Fibroblast of lung (primary cell): ENCODE results near the gene DRAP1. TPM values are rescaled to one million over a fixed set of nuclear protein-coding genes. Genes with fewer than 3 reads are reported as not detected.

Source experiments
- DNase-seq, 2 donors: peaks; one replicate each; pipeline versions ENCODE4 v3.0.0 to v3.0.0-alpha.2; 2010; ENCODE audit warnings: low read depth in 2 of 2
- H2AFZ ChIP-seq: 2 replicates; pipeline ENCODE4 v1.5.1; 2012; ENCODE audit warnings: low read length, control low read depth, inconsistent platforms
- H3K27ac ChIP-seq: 2 replicates; pipeline ENCODE4 v1.5.1; 2011; ENCODE audit warnings: low read length, control low read depth; ENCODE audit not compliant: insufficient read depth
- H3K27me3 ChIP-seq: 2 replicates; pipeline ENCODE4 v1.5.1; 2011; ENCODE audit warnings: mild to moderate bottlenecking, low read length; ENCODE audit not compliant: control insufficient read depth, insufficient read depth
- H3K36me3 ChIP-seq: 2 replicates; pipeline ENCODE4 v1.5.1; 2011; ENCODE audit warnings: low read length; ENCODE audit not compliant: control insufficient read depth, insufficient read depth
- H3K4me1 ChIP-seq: 2 replicates; pipeline ENCODE4 v1.5.1; 2011; ENCODE audit warnings: low read length; ENCODE audit not compliant: control insufficient read depth, insufficient read depth; ENCODE audit errors: extremely low read depth
- H3K4me2 ChIP-seq: 2 replicates; pipeline ENCODE4 v1.5.1; 2011; ENCODE audit warnings: low read length, control low read depth; ENCODE audit not compliant: insufficient read depth; ENCODE audit errors: extremely low read depth
- H3K4me3 ChIP-seq, 4 experiments: fragments of 200-600 bp in 1 of 4; sonication (generic) in 1 of 4; replicated peaks in 1 of 4; 2 replicates each; pipeline ENCODE4 v1.5.1; 2011 to 2016; ENCODE audit warnings: low read length in 4 of 4, low read depth in 3 of 4, mild to moderate bottlenecking in 3 of 4, control low read depth in 2 of 4, inconsistent platforms in 1 of 4, mixed read lengths in 1 of 4; ENCODE audit not compliant: insufficient read depth in 1 of 4; ENCODE audit errors: control extremely low read depth in 1 of 4
- H3K79me2 ChIP-seq: 2 replicates; pipeline ENCODE4 v1.5.1; 2012; ENCODE audit warnings: mild to moderate bottlenecking, low read length, inconsistent platforms; ENCODE audit not compliant: control insufficient read depth, insufficient read depth
- H3K9ac ChIP-seq: 2 replicates; pipeline ENCODE4 v1.5.1; 2011; ENCODE audit warnings: mild to moderate bottlenecking, low read length, control low read depth; ENCODE audit not compliant: insufficient read depth
- H3K9me3 ChIP-seq: 2 replicates; pipeline ENCODE4 v1.5.1; 2012; ENCODE audit warnings: low read depth, low read length; ENCODE audit not compliant: control insufficient read depth, insufficient read depth
- H4K20me1 ChIP-seq: 2 replicates; pipeline ENCODE4 v1.5.1; 2011; ENCODE audit warnings: low read length; ENCODE audit not compliant: control insufficient read depth, insufficient read depth; ENCODE audit errors: extremely low read depth
- EZH2 ChIP-seq: IDR thresholded peaks from 2 replicates; pipeline ENCODE4 v1.5.1; 2012; ENCODE audit warnings: low read length, control low read depth, mild to moderate bottlenecking; ENCODE audit errors: missing control alignments
- polyA plus RNA-seq, 2 donors: library from polyadenylated mRNA; depleted of rRNA in 1 of 2; stranded (reverse) in 1 of 2; unstranded in 1 of 2; fragments of >200 nt; gene quantifications; 2 replicates each; pipeline ENCODE4 v1.2.1, GENCODE V29; 2011 to 2012; ENCODE audit warnings: missing spikeins in 1 of 2
- total RNA-seq: library from RNA; depleted of rRNA; stranded (reverse); fragments of >200 nt; gene quantifications from 2 replicates; pipeline ENCODE4 v1.2.1, GENCODE V29; 2014
- TF ChIP-seq, protein P1 (sequence below), 2 donors: IDR thresholded peaks in 1 of 2; conservative IDR thresholded peaks in 1 of 2; 1 replicate in 1 of 2; 2 replicates in 1 of 2; pipeline ENCODE4 v1.5.1; 2011 to 2012; ENCODE audit warnings: low read length in 2 of 2, control low read depth in 1 of 2, inconsistent platforms in 1 of 2, low read depth in 1 of 2, mild to moderate bottlenecking in 1 of 2

DRAP1 gene
- total and polyA plus RNA-seq, 2 donors (not counting 1 experiment from before 2014, with no cell fraction given): 130 to 300 TPM

DNA sequence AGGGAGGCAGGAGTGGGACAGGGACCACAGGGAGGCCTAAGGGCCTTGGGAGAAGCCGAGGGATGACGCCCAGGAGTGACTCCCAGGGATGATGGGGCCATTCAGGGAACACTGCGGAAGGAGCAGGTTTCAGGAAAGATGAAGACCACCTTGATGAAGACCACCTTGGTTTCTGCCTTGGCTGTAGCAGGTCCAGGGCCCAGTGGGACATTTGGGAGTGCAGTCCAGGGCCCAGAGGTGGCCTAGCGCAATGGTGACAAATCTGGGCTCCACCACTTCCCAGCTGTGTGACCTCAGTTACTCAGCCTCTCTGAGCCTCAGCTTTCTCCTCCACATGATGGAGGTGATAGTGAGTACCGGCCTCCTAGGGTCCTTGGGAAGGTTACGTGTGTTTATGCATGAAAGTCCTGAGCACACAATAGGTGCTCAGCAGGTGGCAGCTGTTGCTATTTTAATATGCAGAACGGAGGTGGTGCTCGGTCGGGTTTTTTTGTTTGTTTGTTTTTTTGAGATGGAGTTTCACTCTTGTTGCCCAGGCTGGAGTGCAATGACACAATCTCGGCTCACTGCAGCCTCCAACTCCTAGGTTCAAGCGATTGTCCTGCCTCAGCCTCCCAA lies 26.8 kb downstream of the DRAP1 start:
- Histone ChIP-seq H3K27ac (no peak overlapping the region), H3K4me3 (no peak overlapping the region), H3K4me2 (no peak overlapping the region), H2AFZ (no peak overlapping the region), H3K4me1 (peaks cover 5% of the 10 kb centered on the region), H3K79me2 (no peaks in the 10 kb centered on the region), H3K9me3 (no peaks in the 10 kb centered on the region), H3K36me3 (no peaks in the 10 kb centered on the region), H4K20me1 (no peaks in the 10 kb centered on the region), H3K27me3 (no peaks in the 10 kb centered on the region), H3K9ac (no peak overlapping the region)
- no peak for DNase-seq
- no peak for TF ChIP-seq EZH2
- TF ChIP-seq, protein P1, sequence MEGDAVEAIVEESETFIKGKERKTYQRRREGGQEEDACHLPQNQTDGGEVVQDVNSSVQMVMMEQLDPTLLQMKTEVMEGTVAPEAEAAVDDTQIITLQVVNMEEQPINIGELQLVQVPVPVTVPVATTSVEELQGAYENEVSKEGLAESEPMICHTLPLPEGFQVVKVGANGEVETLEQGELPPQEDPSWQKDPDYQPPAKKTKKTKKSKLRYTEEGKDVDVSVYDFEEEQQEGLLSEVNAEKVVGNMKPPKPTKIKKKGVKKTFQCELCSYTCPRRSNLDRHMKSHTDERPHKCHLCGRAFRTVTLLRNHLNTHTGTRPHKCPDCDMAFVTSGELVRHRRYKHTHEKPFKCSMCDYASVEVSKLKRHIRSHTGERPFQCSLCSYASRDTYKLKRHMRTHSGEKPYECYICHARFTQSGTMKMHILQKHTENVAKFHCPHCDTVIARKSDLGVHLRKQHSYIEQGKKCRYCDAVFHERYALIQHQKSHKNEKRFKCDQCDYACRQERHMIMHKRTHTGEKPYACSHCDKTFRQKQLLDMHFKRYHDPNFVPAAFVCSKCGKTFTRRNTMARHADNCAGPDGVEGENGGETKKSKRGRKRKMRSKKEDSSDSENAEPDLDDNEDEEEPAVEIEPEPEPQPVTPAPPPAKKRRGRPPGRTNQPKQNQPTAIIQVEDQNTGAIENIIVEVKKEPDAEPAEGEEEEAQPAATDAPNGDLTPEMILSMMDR (conservative IDR thresholded peaks at IDR 0.05 in 1 of 2, IDR thresholded peaks at IDR 0.05 in 1 of 2; ENCODE audit: low read depth in 1 of 2, low read length in 2 of 2): no peak

DNA sequence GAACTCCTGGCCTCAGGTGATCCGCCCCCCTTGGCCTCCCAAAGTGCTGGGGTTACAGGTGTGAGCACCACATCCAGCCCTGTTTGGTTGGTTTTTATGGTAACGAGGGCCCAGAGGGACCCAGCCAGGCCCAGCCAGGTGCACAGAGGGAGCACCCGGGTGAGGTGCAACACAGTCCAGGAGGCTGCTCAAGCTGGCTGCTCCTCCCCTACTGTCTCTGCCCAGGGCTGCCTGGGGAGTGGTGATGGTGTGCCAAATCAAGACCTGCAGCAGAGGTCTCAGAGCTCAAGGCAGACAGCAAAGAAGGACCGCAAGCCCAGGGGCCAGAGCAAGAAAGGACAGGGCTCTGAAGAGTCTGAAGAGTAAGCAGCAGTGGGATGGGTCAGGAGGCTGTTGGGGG lies 27.4 kb downstream of the DRAP1 start:
- Histone ChIP-seq H3K9me3 (no peaks in the 10 kb centered on the region), H3K4me3 (no peak overlapping the region), H2AFZ (no peak overlapping the region), H3K27ac (no peak overlapping the region), H3K27me3 (no peaks in the 10 kb centered on the region), H3K36me3 (no peaks in the 10 kb centered on the region), H4K20me1 (no peaks in the 10 kb centered on the region), H3K4me2 (no peak overlapping the region), H3K79me2 (no peaks in the 10 kb centered on the region), H3K9ac (no peak overlapping the region), H3K4me1 (peaks cover under 1% of the 10 kb centered on the region)
- no peak for DNase-seq
- TF ChIP-seq, protein P1 (conservative IDR thresholded peaks at IDR 0.05 in 1 of 2, IDR thresholded peaks at IDR 0.05 in 1 of 2; ENCODE audit: low read depth in 1 of 2, low read length in 2 of 2): no peak
- TF ChIP-seq EZH2: no peak

DNA sequence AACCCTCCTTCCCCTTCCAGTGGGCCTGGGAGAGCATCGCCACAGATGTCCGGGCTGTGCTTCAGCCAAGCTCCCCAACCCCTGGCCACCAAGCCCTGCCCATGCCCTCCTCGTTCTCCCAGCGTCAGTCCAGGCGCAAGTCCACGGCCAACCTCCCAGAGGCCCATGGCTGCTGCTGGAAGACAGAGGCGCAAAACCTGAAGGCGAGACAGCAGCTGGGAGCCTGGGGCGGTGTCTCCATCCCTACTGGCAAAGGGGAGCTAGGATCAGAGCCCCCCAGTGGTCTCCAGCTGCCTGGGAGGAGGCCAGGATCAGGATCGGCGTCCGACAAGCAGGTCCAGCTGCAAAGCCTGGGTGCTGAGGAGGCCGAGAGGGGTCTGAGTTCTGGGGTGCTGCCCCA lies 27.9 kb downstream of the DRAP1 start:
- no peak overlapping the region for H3K4me2 ChIP-seq
- no peaks in the 10 kb centered on the region for H3K27me3 ChIP-seq
- TF ChIP-seq EZH2: no peak
- TF ChIP-seq, protein P1 (conservative IDR thresholded peaks at IDR 0.05 in 1 of 2, IDR thresholded peaks at IDR 0.05 in 1 of 2; ENCODE audit: low read depth in 1 of 2, low read length in 2 of 2): no peak
- H3K9me3 ChIP-seq: no peaks in the 10 kb centered on the region
- H2AFZ ChIP-seq: peak overlapping the region; percentile 20
- H3K36me3 ChIP-seq: no peaks in the 10 kb centered on the region
- no peaks in the 10 kb centered on the region for H3K79me2 ChIP-seq
- DNase-seq: no peak
- no peaks in the 10 kb centered on the region for H3K4me1 ChIP-seq
- H3K4me3 ChIP-seq: no peak overlapping the region
- H4K20me1 ChIP-seq: no peaks in the 10 kb centered on the region
- no peak overlapping the region for H3K27ac ChIP-seq
- no peak overlapping the region for H3K9ac ChIP-seq
